Suppressor macrophage treated with lipopolysaccharide for 1 hour (primary cell): ENCODE results near the gene ZFHX3.

Experiments
- DNase-seq, 3 donors: peaks; one replicate each; pipeline ENCODE4 v3.0.0-alpha.2; 2020 to 2022

ZFHX3 gene

GRCh38 chr16:72814226-72814625 is 233.7 kb downstream of the ZFHX3 start:
- no peak for DNase-seq

- no peak for DNase-seq
These were observed 235.3 kb downstream of the ZFHX3 start for GRCh38 chr16:72812672-72813071.

GRCh38 chr16:72811876-72812275 is 236.1 kb downstream of the ZFHX3 start:
- no peak for DNase-seq

DNA sequence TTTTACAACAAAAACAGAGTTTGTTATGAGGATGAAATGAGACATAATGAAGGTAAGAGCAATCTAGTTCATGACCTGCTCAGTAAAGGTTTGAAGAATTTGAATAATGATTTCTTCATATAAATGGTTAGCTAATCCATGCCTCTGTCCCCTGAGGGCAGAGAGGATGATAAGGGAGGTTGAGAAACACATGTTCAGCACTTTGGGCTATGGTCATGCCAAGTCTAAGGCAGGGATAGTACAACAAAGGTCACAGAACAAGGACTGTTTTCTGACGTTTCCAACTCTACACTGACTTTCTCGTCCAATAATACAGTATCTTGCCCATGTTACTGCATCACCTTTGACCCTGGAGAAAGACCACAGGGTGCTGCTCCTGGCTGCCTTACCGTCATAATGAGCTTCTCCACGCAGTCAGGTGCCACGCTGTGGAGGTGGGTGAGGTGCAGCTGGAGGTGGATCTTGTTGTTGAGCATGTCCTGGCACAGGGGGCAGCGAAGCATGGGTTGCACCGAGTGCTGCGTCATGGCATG is 236.7 kb downstream of the ZFHX3 start:
- DNase-seq, result no peak

DNA sequence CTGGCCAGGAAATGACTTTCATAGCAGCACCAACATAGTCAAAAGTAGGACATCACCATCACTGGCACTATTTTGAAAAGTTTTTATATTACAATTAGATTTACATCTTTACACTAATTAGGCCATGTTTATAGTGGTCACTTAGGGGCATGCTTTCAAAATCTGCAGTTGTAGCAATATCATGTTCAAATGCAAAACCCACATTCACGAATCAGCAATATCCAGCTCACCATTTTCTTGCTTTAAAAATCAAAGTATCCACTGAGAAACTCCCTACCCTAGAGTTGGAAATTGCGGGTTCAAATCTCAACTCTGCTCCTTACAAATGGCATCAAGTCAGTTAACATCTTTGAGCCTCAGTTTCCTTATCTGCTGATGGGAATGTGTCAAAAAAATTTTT is 237.4 kb downstream of the ZFHX3 start:
- no peak for DNase-seq

GRCh38 chr16:72809446-72809845 is 238.5 kb downstream of the ZFHX3 start:
- no peak for DNase-seq

- DNase-seq, result no peak
These were observed 239.2 kb downstream of the ZFHX3 start for GRCh38 chr16:72808754-72809153.

DNA sequence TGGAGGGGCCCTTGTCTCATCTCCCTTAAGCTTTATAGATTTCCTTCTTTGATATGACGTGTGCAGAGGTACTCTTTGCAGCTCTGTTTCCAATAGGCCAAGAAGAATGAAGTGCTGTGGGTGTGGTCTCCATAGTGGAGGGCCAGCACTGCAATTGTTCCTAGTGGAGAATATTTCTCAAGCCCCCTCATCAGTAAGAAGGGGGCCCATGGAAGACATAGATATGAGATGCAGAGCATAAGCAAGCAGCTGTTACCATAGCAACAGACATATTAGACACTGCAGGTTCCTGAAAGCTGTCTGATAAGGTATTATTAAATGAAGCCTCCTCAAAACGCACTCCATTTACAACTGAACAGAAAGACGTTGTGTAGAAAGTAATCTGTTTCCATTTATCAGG is 240.7 kb downstream of the ZFHX3 start:
- DNase-seq, result no peak

- DNase-seq, result no peak
These were observed 242.4 kb downstream of the ZFHX3 start for GRCh38 chr16:72805486-72805885.

DNA sequence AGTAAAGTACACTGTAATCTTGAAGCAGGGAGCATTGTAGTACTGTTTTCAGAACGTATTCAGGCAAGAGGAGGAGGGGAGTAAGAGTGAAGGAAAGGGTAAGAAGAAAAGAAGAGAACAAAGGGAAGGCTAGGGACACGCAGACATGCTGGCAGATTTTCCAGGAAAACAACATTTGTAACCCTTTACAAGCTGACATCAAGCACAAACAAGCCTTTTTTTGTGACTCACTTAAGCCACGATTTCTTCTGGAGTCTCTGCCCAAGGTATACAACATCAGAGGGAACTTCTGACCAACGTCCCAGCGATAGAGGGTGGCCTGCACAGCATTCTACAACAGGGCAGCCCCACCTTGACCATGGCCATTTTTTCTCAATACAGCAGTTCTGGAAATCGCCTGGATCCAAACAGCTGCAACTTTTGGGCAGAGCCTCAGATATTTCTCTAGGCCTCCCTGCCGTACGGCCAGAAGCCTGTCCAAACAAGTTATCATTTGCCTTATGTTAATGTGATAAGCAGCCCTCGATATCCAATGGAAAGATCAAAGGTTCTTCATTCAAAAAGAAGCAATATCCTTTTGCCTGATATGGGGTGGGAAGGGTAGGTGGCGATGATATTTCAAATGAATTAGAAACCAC is 247.3 kb downstream of the ZFHX3 start:
- DNase-seq, result no peak

DNA sequence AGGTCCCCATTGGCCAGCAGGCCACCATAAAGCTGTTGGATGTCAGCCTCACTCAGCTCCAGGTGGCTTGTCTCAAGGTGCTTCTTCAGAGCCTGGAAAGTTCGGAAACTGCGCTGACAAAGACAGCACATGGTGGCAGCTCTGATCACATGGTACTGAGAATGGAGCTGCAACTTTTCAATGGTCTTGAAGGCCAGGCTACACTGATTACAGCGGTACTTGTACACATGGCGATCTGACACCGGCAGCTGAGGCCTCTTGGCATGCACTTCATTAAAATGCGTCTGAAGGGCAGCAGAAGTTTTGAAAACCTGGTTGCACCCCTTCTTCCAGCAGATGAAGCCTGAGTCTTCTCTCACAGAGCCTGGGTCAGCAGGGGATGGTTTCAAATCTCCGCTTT is 249.7 kb downstream of the ZFHX3 start:
- no peak for DNase-seq

DNA sequence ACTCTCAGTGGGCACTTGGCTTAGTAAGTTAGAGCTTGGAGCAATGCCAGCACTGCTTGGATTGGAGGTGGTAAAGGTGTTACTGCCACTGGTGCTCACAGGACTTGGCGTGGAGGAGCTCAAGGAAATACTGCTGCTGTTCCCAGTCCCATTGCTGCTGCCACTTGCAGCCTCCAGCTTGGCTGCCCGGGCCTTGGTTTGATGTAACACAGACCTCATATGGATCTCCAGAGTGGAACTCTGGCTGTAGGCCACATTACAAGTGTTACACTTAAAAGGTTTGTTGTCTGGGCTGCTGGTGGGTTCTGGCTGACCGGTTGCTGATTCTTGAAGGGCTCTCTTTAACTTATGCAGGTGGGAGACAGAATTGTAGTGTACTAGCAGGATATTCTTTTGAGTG is 250.3 kb downstream of the ZFHX3 start:
- DNase-seq, result no peak

- DNase-seq, result no peak
These were observed 251.7 kb downstream of the ZFHX3 start for GRCh38 chr16:72796222-72796621.

DNA sequence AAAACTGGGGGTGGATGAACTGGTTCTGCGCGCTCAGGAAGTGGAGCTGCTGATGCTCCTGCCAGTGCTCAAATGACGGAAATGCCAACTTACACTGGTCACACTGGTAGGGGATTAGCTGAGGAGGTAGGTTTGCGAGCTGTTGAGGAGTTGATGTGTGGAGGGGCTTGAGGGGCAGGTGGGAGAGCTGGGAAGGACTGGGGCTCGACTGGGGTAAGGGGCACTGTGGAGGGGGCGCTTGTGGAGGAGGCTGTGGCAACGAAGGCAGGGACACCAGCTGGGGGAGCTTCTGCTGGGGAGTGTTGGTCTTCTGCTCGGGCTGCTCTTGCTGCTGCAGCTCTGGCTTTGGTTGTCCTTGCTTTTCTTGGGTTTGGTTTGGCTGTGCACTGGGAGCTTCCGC is 252.9 kb downstream of the ZFHX3 start:
- DNase-seq, result no peak

GRCh38 chr16:72794319-72794718 is 253.6 kb downstream of the ZFHX3 start:
- DNase-seq, result no peak

- DNase-seq, result no peak
These were observed 254.2 kb downstream of the ZFHX3 start for GRCh38 chr16:72793716-72794115.

GRCh38 chr16:72793017-72793416 is 254.9 kb downstream of the ZFHX3 start:
- DNase-seq, result no peak

- DNase-seq, result no peak
These were observed 256.1 kb downstream of the ZFHX3 start for GRCh38 chr16:72791786-72792185.

- no peak for DNase-seq
These were observed 258.0 kb downstream of the ZFHX3 start for GRCh38 chr16:72789921-72790320.

DNA sequence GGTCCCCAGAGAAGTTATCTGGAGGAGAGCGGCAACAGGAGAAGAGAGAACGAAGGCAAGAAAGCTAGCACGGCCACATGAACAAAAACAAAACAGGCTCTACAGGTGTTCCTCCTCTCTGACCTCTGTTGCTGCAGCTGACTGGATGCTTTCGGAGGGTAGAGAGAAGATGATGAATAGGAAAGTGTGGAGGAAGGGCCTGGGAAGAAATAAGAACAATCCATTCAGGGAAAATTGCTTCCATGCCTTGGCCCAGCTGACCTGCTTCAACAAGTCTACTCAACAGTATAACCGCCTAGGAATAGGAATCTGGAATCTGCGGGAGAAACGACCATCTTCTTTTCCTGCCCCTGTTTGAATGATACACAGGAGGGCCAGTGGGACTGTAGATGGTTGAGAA is 258.5 kb downstream of the ZFHX3 start:
- no peak for DNase-seq

- peak in 2 of 3 donors; percentile 19 to 35 for DNase-seq
These were observed 259.6 kb downstream of the ZFHX3 start for GRCh38 chr16:72788269-72788809.

DNA sequence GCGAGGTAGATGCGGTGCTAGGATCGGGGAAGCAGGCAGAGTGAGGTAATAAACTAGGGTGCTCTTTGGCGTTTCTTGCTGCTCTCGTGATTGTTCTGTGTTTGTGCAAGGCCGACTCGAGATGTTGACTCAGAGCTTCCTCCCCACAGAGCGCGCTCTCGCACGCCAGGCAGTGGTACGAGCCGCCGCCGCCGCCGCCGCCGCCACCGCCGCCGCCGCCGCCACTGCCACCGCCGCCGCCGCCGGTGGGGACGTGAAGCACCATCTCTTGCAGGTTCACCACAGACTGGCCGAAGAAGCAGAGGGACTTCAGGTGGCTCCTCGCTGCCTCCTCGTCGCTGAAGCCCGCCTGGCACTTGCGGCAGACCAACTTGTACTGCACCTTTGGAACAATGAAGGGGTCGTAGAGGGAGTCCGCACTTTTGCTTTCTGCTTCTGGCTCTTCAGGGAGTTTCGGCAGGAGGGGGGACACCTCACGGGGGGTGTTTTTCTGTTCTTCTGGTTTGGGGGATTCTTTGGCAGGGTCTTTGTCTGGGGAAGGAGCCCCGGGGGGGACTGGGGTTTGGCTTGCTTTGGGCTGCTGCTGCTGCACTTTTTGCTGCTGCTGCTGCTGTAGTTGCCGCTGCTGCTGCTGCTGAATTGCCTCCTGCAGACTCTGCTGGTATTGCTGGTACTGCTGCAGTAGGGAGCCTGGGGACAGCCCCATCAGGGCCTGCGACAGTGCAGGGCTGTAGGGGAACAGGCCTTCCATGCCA is 260.2 kb downstream of the ZFHX3 start:
- DNase-seq, result peak; percentile 94 to 97 (median 97)

- peak in 1 of 3 donors; percentile 25 for DNase-seq
These were observed 260.8 kb downstream of the ZFHX3 start for GRCh38 chr16:72787130-72787513.

DNA sequence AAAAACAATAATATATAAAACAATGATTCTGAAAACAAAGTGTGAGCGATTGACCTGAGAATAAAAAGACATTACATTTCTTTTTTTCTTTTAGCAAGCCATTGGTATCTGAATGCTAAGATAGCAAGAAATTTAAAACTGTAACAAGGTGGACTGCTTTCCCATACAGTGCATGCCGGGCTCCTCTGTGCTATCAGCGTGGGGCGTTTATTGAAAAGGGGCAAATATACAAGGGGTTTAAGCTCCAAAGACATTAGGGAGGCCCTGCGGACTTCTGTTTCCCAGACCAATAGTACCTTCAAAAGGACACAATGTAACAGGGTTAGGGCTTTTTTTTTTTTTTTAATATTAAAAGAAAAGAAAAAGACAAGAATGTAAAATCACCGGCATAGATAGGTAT is 261.3 kb downstream of the ZFHX3 start:
- peak in 2 of 3 donors; percentile 5 to 6 for DNase-seq
